Activated naive CD8-positive, alpha-beta T cell treated with anti-CD3 and anti-CD28 coated beads, Interleukin-2, amount 10 ng/mL, durations not matched to agents 7 days and 5 days (primary cell): ENCODE results near the gene ARHGEF28. TPM values are rescaled to one million over a fixed set of nuclear protein-coding genes. Genes with fewer than 3 reads are reported as not detected.

Experiments used
- ATAC-seq: fragments of 150-1000 bp; cut with Tn5 transposase; one replicate; pipeline ENCODE4 v1.10.0; 2021; ENCODE audit warnings: low read depth, moderate library complexity
- POLR2A ChIA-PET: fragments of 350-600 bp; sonication (Branson Sonifier 250); formaldehyde crosslinking; loops from one replicate; lab custom pipeline; 2021; ENCODE audit warnings: antibody characterized with exemption; lab: Charles Lee
- DNase-seq: peaks from one replicate; pipeline ENCODE4 v3.0.0; 2021
- H3K27ac Mint-ChIP-seq: one replicate; pipeline ENCODE4 v1.8.0; 2022; ENCODE audit warnings: mild to moderate bottlenecking, mixed read lengths
- H3K27me3 Mint-ChIP-seq: one replicate; pipeline ENCODE4 v1.8.0; 2022; ENCODE audit warnings: mild to moderate bottlenecking, moderate library complexity, mixed read lengths
- H3K36me3 Mint-ChIP-seq: one replicate; pipeline ENCODE4 v1.8.0; 2021; ENCODE audit warnings: mild to moderate bottlenecking, mixed read lengths
- H3K4me1 Mint-ChIP-seq: one replicate; pipeline ENCODE4 v1.8.0; 2021; ENCODE audit warnings: mixed read lengths
- H3K4me3 Mint-ChIP-seq: one replicate; pipeline ENCODE4 v1.8.0; 2022; ENCODE audit warnings: mild to moderate bottlenecking, moderate library complexity, mixed read lengths
- H3K9me3 Mint-ChIP-seq: one replicate; pipeline ENCODE4 v1.8.0; 2021; ENCODE audit warnings: mixed read lengths
- total RNA-seq, 2 experiments: library from RNA; stranded (reverse); gene quantifications; one replicate each; pipeline ENCODE4 v1.2.3, GENCODE V29; 2021

The ARHGEF28 gene
- under 1 TPM in 1 of 2 experiments, not detected in 1; 0.14 TPM for total RNA-seq

- POLR2A ChIA-PET: no interaction called here
- Mint-ChIP-seq H3K4me1 (peaks cover 2% of the 10 kb centered on the region), H3K27ac (no peak within 1 kb of the TSS), H3K4me3 (peak within 1 kb of the TSS; percentile 43), H3K36me3 (no peaks in the 10 kb centered on the region), H3K9me3 (no peaks in the 10 kb centered on the region), H3K27me3 (peaks cover 74% of the 10 kb centered on the region)
- DNase-seq (peak; percentile 39), ATAC-seq (peak; percentile 73)
These were observed at the start of gene ARHGEF28 for GRCh38 chr5:73625944-73626811. Gene ARHGEF28 (plus strand): TSS chr5:73626196. CDS start chr5:73684852, 58,656 bp downstream.

- Mint-ChIP-seq H3K36me3 (peaks cover 9% of the 10 kb centered on the region), H3K27me3 (no peaks in the 10 kb centered on the region), H3K9me3 (no peaks in the 10 kb centered on the region), H3K4me1 (no peaks in the 10 kb centered on the region), H3K4me3 (no peak overlapping the region), H3K27ac (no peak overlapping the region)
- ATAC-seq: no peak
- no peak for DNase-seq
- POLR2A ChIA-PET: no interaction called here
These were observed 43.5 kb upstream of the ARHGEF28 start for GRCh38 chr5:73582285-73583145.

GRCh38 chr5:73587923-73588322 lies 38.1 kb upstream of the ARHGEF28 start:
- H3K4me1 Mint-ChIP-seq: no peaks in the 10 kb centered on the region
- no peaks in the 10 kb centered on the region for H3K9me3 Mint-ChIP-seq
- no peak for DNase-seq
- peaks cover 2% of the 10 kb centered on the region for H3K36me3 Mint-ChIP-seq
- POLR2A ChIA-PET: no interaction called here
- no peaks in the 10 kb centered on the region for H3K27me3 Mint-ChIP-seq
- no peak overlapping the region for H3K27ac Mint-ChIP-seq
- no peak for ATAC-seq
- H3K4me3 Mint-ChIP-seq: no peak overlapping the region

GRCh38 chr5:73591102-73591695 lies 34.8 kb upstream of the ARHGEF28 start:
- DNase-seq (no peak), ATAC-seq (no peak)
- no peaks in the 10 kb centered on the region for H3K4me1 Mint-ChIP-seq
- H3K9me3 Mint-ChIP-seq: no peaks in the 10 kb centered on the region
- no peak overlapping the region for H3K4me3 Mint-ChIP-seq
- H3K36me3 Mint-ChIP-seq: no peaks in the 10 kb centered on the region
- POLR2A ChIA-PET: no interaction called here
- no peak overlapping the region for H3K27ac Mint-ChIP-seq
- peaks cover 4% of the 10 kb centered on the region for H3K27me3 Mint-ChIP-seq

- Mint-ChIP-seq H3K36me3 (no peaks in the 10 kb centered on the region), H3K27ac (no peak overlapping the region), H3K9me3 (no peaks in the 10 kb centered on the region), H3K4me3 (no peak overlapping the region), H3K27me3 (peaks cover 4% of the 10 kb centered on the region), H3K4me1 (no peaks in the 10 kb centered on the region)
- DNase-seq (no peak), ATAC-seq (no peak)
- POLR2A ChIA-PET: no interaction called here
These were observed 34.1 kb upstream of the ARHGEF28 start for GRCh38 chr5:73591698-73592501.

GRCh38 chr5:73592551-73592950 lies 33.4 kb upstream of the ARHGEF28 start:
- no peak for ATAC-seq
- no peaks in the 10 kb centered on the region for H3K4me1 Mint-ChIP-seq
- POLR2A ChIA-PET: no interaction called here
- H3K27me3 Mint-ChIP-seq: peaks cover 4% of the 10 kb centered on the region
- no peak overlapping the region for H3K4me3 Mint-ChIP-seq
- no peaks in the 10 kb centered on the region for H3K9me3 Mint-ChIP-seq
- no peak for DNase-seq
- H3K27ac Mint-ChIP-seq: no peak overlapping the region
- H3K36me3 Mint-ChIP-seq: no peaks in the 10 kb centered on the region

- Mint-ChIP-seq H3K4me3 (no peak overlapping the region), H3K4me1 (no peaks in the 10 kb centered on the region), H3K36me3 (no peaks in the 10 kb centered on the region), H3K27ac (no peak overlapping the region), H3K9me3 (peaks cover 1% of the 10 kb centered on the region), H3K27me3 (peaks cover 14% of the 10 kb centered on the region)
- DNase-seq (no peak), ATAC-seq (no peak)
- POLR2A ChIA-PET: no interaction called here
These were observed 29.2 kb upstream of the ARHGEF28 start for GRCh38 chr5:73596705-73597328.

GRCh38 chr5:73599380-73599779 lies 26.6 kb upstream of the ARHGEF28 start:
- DNase-seq (no peak), ATAC-seq (no peak)
- Mint-ChIP-seq H3K4me3 (no peak overlapping the region), H3K9me3 (peaks cover 3% of the 10 kb centered on the region), H3K36me3 (no peaks in the 10 kb centered on the region), H3K27ac (no peak overlapping the region), H3K27me3 (peaks cover 17% of the 10 kb centered on the region), H3K4me1 (no peaks in the 10 kb centered on the region)
- POLR2A ChIA-PET: no interaction called here

- no peak for ATAC-seq
- no peaks in the 10 kb centered on the region for H3K36me3 Mint-ChIP-seq
- no peaks in the 10 kb centered on the region for H3K4me1 Mint-ChIP-seq
- no peak for DNase-seq
- H3K27me3 Mint-ChIP-seq: peaks cover 25% of the 10 kb centered on the region
- H3K27ac Mint-ChIP-seq: no peak overlapping the region
- POLR2A ChIA-PET: no interaction called here
- H3K4me3 Mint-ChIP-seq: no peak overlapping the region
- H3K9me3 Mint-ChIP-seq: peaks cover 3% of the 10 kb centered on the region
These were observed 22.0 kb upstream of the ARHGEF28 start for GRCh38 chr5:73603998-73604397.

- peaks cover 3% of the 10 kb centered on the region for H3K9me3 Mint-ChIP-seq
- H3K27ac Mint-ChIP-seq: no peak overlapping the region
- H3K27me3 Mint-ChIP-seq: peaks cover 25% of the 10 kb centered on the region
- no peaks in the 10 kb centered on the region for H3K36me3 Mint-ChIP-seq
- DNase-seq (no peak), ATAC-seq (no peak)
- H3K4me1 Mint-ChIP-seq: no peaks in the 10 kb centered on the region
- H3K4me3 Mint-ChIP-seq: no peak overlapping the region
- POLR2A ChIA-PET: no interaction called here
These were observed 20.5 kb upstream of the ARHGEF28 start for GRCh38 chr5:73605223-73606087.

- Mint-ChIP-seq H3K4me3 (no peak overlapping the region), H3K36me3 (no peaks in the 10 kb centered on the region), H3K27ac (no peak overlapping the region), H3K27me3 (peaks cover 20% of the 10 kb centered on the region), H3K9me3 (peaks cover 3% of the 10 kb centered on the region), H3K4me1 (no peaks in the 10 kb centered on the region)
- POLR2A ChIA-PET: no interaction called here
- DNase-seq: no peak
- ATAC-seq: no peak
These were observed 19.7 kb upstream of the ARHGEF28 start for GRCh38 chr5:73606206-73606753.
